Sigmoid colon (tissue), 7 donors: ENCODE results near the gene TNFAIP8. TPM values are rescaled to one million over a fixed set of nuclear protein-coding genes. Genes with fewer than 3 reads are reported as not detected.

Experiments
- DNase-seq: peaks from one replicate; pipeline ENCODE4 v3.0.0-alpha.2; 2019
- H3K27ac ChIP-seq, 4 donors: fragments of 200-600 bp; sonication (generic); one replicate each; pipeline ENCODE4 v1.5.1; 2016 to 2019; ENCODE audit warnings: mild to moderate bottlenecking in 1 of 4
- H3K27me3 ChIP-seq, 3 donors: fragments of 200-600 bp; sonication (generic); one replicate each; pipeline ENCODE4 v1.5.1; 2019; ENCODE audit warnings: mild to moderate bottlenecking in 1 of 3
- H3K36me3 ChIP-seq, 4 donors: fragments of 200-600 bp; sonication (generic); one replicate each; pipeline ENCODE4 v1.5.1; 2016 to 2019
- H3K4me1 ChIP-seq, 4 donors: fragments of 200-600 bp; sonication (generic); one replicate each; pipeline ENCODE4 v1.5.1; 2017 to 2019
- H3K4me3 ChIP-seq, 4 donors: fragments of 200-600 bp; sonication (generic); one replicate each; pipeline ENCODE4 v1.5.1; 2017 to 2019; ENCODE audit warnings: mild to moderate bottlenecking in 2 of 4, moderate library complexity in 1 of 4
- H3K9me3 ChIP-seq, 4 donors: fragments of 200-600 bp in 3 of 4; sonication (generic) in 3 of 4; one replicate each; pipeline versions ENCODE4 v1.5.1 to v1.6.1; 2013 to 2019
- CTCF ChIP-seq, 4 experiments: fragments of 450-650 bp in 3 of 4; fragments of 200-600 bp in 1 of 4; IDR thresholded peaks; one replicate each; pipeline ENCODE4 v1.5.1; 2016 to 2019; ENCODE audit warnings: antibody characterized with exemption in 4 of 4, mild to moderate bottlenecking in 3 of 4, moderate library complexity in 2 of 4
- EP300 ChIP-seq, 4 donors: sonication (generic); formaldehyde crosslinking; IDR thresholded peaks; one replicate each; pipeline ENCODE4 v1.6.1; 2017; ENCODE audit warnings: antibody characterized with exemption in 4 of 4
- POLR2A ChIP-seq, 2 donors: fragments of 450-650 bp; IDR thresholded peaks; one replicate each; pipeline ENCODE4 v1.6.1; 2016; ENCODE audit warnings: antibody characterized with exemption in 2 of 2, mild to moderate bottlenecking in 2 of 2, moderate library complexity in 2 of 2
- POLR2AphosphoS5 ChIP-seq, 4 donors: sonication (generic); formaldehyde crosslinking; IDR thresholded peaks; one replicate each; pipeline ENCODE4 v1.6.1; 2017; ENCODE audit warnings: antibody characterized with exemption in 4 of 4
- WGBS, 2 donors: extraction: QIAGEN DNeasy Blood & Tissue Kit; methylation state at CpG; one replicate each; pipeline ENCODE4 v1.1.7; 2013; 5-methylcytosine and 5-hydroxymethylcytosine counted together
- intact Hi-C: fragments of 100-400 bp; cut with DNase I; formaldehyde crosslinking; loops from one replicate; pipeline ENCODE4 v1.15.1; 2023
- polyA plus RNA-seq, 3 donors: library from polyadenylated mRNA; stranded (reverse); fragments of 200-250 nt; gene quantifications; one replicate each; pipeline ENCODE4 v1.2.3, GENCODE V29; 2013
- total RNA-seq, 4 donors: library from RNA; depleted of rRNA; stranded (reverse); fragments of >200 nt; gene quantifications; one replicate each; pipeline ENCODE4 v1.1.0, GENCODE V29; 2016
- donor health status: healthy with polysubstance abuse.
- donor health status: Bipolar disorder and iron deficiency.
- donor health status: healthy.

TNFAIP8 gene
- total and polyA plus RNA-seq, 7 donors: 6.9 to 55.8 (median 14.8) TPM

GRCh38 chr5:119346394-119346793, 9.4 kb upstream of the TNFAIP8 start:
- H3K27ac ChIP-seq: no peak overlapping the region
- H3K4me1 ChIP-seq: peaks cover 0 to 19% (median 14%) of the 10 kb centered on the region in 4 donors
- intact Hi-C loops: no loop called here
- H3K9me3 ChIP-seq: no peaks in the 10 kb centered on the region
- no peak for DNase-seq
- no peaks in the 10 kb centered on the region for H3K27me3 ChIP-seq
- no peaks in the 10 kb centered on the region for H3K36me3 ChIP-seq
- WGBS, 2 donors: 78 to 86% methylated on average over 2 of the region's 2 CpGs
- H3K4me3 ChIP-seq: no peak overlapping the region
- TF ChIP-seq POLR2AphosphoS5 (IDR thresholded peaks at IDR 0.05): no peak
- TF ChIP-seq CTCF (IDR thresholded peaks at IDR 0.05): no peak
- TF ChIP-seq POLR2A (IDR thresholded peaks at IDR 0.05): no peak
- TF ChIP-seq EP300 (IDR thresholded peaks at IDR 0.05): no peak

GRCh38 chr5:119347574-119347973, 8.2 kb upstream of the TNFAIP8 start:
- no peak for DNase-seq
- intact Hi-C loops: no loop called here
- Histone ChIP-seq H3K27ac (no peak overlapping the region), H3K4me3 (no peak overlapping the region), H3K9me3 (no peaks in the 10 kb centered on the region), H3K27me3 (no peaks in the 10 kb centered on the region), H3K4me1 (peaks cover 0 to 14% (median 9%) of the 10 kb centered on the region in 4 donors), H3K36me3 (no peaks in the 10 kb centered on the region)
- 3 to 58% methylated on average over 1 of the region's 1 CpG for WGBS, 2 donors
- no peak for TF ChIP-seq POLR2A (IDR thresholded peaks at IDR 0.05)
- no peak for TF ChIP-seq POLR2AphosphoS5 (IDR thresholded peaks at IDR 0.05)
- TF ChIP-seq CTCF (IDR thresholded peaks at IDR 0.05): no peak
- TF ChIP-seq EP300 (IDR thresholded peaks at IDR 0.05): no peak

DNA sequence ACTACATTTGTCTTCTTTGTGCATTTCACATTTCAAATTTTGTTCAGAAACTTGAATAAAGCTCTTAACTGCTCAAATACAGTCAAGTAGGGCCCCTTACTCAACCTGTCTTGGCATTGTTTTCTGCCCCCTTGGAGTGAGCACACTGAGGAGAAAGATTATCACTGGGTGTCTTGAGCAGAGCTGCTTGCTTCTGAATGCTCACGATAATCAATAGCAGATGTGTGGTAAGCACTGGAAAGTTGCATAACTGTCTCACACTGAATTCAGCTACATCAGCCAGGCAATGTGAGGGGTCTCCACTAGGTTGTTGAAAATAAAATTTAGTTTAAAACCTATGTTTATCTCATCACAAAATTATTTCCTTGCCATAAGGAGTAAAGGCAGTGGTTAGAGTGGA, 7.8 kb upstream of the TNFAIP8 start:
- H3K27me3 ChIP-seq: no peaks in the 10 kb centered on the region
- WGBS, 2 donors: 89 to 92% methylated on average over 1 of the region's 1 CpG
- no peaks in the 10 kb centered on the region for H3K36me3 ChIP-seq
- TF ChIP-seq EP300 (IDR thresholded peaks at IDR 0.05) (no peak), CTCF (IDR thresholded peaks at IDR 0.05) (no peak), POLR2A (IDR thresholded peaks at IDR 0.05) (no peak), POLR2AphosphoS5 (IDR thresholded peaks at IDR 0.05) (no peak)
- H3K4me3 ChIP-seq: no peak overlapping the region
- no peak for DNase-seq
- no peaks in the 10 kb centered on the region for H3K9me3 ChIP-seq
- intact Hi-C loops: no loop called here
- H3K4me1 ChIP-seq: peaks cover 0 to 10% (median 5%) of the 10 kb centered on the region in 4 donors
- no peak overlapping the region for H3K27ac ChIP-seq

- intact Hi-C loops: no loop called here
- Histone ChIP-seq H3K9me3 (no peaks in the 10 kb centered on the region), H3K4me3 (no peak overlapping the region), H3K27ac (no peak overlapping the region), H3K27me3 (peaks cover 0 to 19% (median 0%) of the 10 kb centered on the region in 3 donors), H3K4me1 (peaks cover 0 to 24% (median 13%) of the 10 kb centered on the region in 4 donors), H3K36me3 (no peaks in the 10 kb centered on the region)
- DNase-seq: no peak
- WGBS, 2 donors: 72 to 82% methylated on average over 2 of the region's 2 CpGs
- TF ChIP-seq POLR2A (IDR thresholded peaks at IDR 0.05) (no peak), POLR2AphosphoS5 (IDR thresholded peaks at IDR 0.05) (no peak), EP300 (IDR thresholded peaks at IDR 0.05) (no peak), CTCF (IDR thresholded peaks at IDR 0.05) (no peak)
Observed at GRCh38 chr5:119353213-119353612, 2.6 kb upstream of the TNFAIP8 start.
